GM12878 (cell line): ENCODE results near the gene CSHL1. TPM values are rescaled to one million over a fixed set of nuclear protein-coding genes. Genes with fewer than 3 reads are reported as not detected.

Source experiments
- polyA plus RNA-seq, 11 experiments: library from polyadenylated mRNA; depleted of rRNA in 4 of 11; unstranded in 6 of 11; stranded (reverse) in 5 of 11; fragments of >200 nt; fragmentation: Nextera tagmentation in 4 of 11; fragmentation: Illumina TruSeq in 1 of 11; extraction: Ambion mirVana in 4 of 11; extraction: Trizol in 1 of 11; gene quantifications; 1 replicate in 1 of 11; 2 replicates in 10 of 11; pipeline versions ENCODE4 v1.2.1 to v1.2.3, GENCODE V29; 2011 to 2016; ENCODE audit warnings: inconsistent platforms in 2 of 11, missing spikeins in 2 of 11, low read depth in 1 of 11
- small RNA-seq: library from RNA; depleted of rRNA; stranded (forward); fragments of <200 nt; gene quantifications from one replicate; pipeline ENCODE3, GENCODE V24; 2014
- total RNA-seq, 4 experiments: library from RNA; depleted of rRNA in 3 of 4; stranded (reverse); fragments of >200 nt in 3 of 4; fragmentation: Illumina TruSeq in 1 of 4; extraction: Trizol in 1 of 4; gene quantifications; 2 replicates each; pipeline versions ENCODE4 v1.2.1 to v1.2.3, GENCODE V29; 2013 to 2021

CSHL1 gene
- total and polyA plus RNA-seq, 10 of the 15 experiments (the other 5 are each of a cell fraction or from before 2014, with no cell fraction given): not detected

Small RNA genes within 50 kb of the gene (small RNA-seq; reads per million reads assigned to genes)
- gene AC040958.1 (not detected), gene AC127029.1 (not detected), gene GH1 (not detected)

Other genes starting within 250 kb of the CSHL1 start
Only the 7 nearest of the 16 such genes appear.
- gene SMARCD2, start 68.6 kb downstream of the CSHL1 start, total RNA-seq (2014; rRNA removed): 111 and 112 TPM in 2 replicates
- gene SMARCD2, start 68.6 kb downstream of the CSHL1 start, total RNA-seq (2014; rRNA removed; fragmentation: Illumina TruSeq; extraction: Trizol): 53.4 and 55.6 TPM in 2 replicates
- gene SMARCD2, start 68.6 kb downstream of the CSHL1 start, total RNA-seq (2021): 95.3 and 97.9 TPM in 2 replicates
- 33.4 and 78.4 TPM in 2 replicates for gene SMARCD2, start 68.6 kb downstream of the CSHL1 start, polyA plus RNA-seq (2011; rRNA removed)
- gene SMARCD2, start 68.6 kb downstream of the CSHL1 start, polyA plus RNA-seq (2014; fragmentation: Illumina TruSeq; extraction: Trizol): 56.1 and 71.5 TPM in 2 replicates
- gene SMARCD2, start 68.6 kb downstream of the CSHL1 start, polyA plus RNA-seq (2014; fragmentation: Nextera tagmentation; extraction: Ambion mirVana): 1 to 10 TPM; 2.4 to 5.6 TPM
- 72.7 and 80.6 TPM in 2 replicates for gene SMARCD2, start 68.6 kb downstream of the CSHL1 start, polyA plus RNA-seq (2014; rRNA removed)
- gene SMARCD2, start 68.6 kb downstream of the CSHL1 start, polyA plus RNA-seq (2016; fragmentation: Nextera tagmentation; extraction: Ambion mirVana): 10 to 100 TPM; 13.7 to 47.8 TPM
- not detected in 2 replicates for gene CSH2, start 37.6 kb downstream of the CSHL1 start, total RNA-seq (2014; rRNA removed)
- not detected in 2 replicates for gene CSH2, start 37.6 kb downstream of the CSHL1 start, total RNA-seq (2014; rRNA removed; fragmentation: Illumina TruSeq; extraction: Trizol)
- not detected in 2 replicates for gene CSH2, start 37.6 kb downstream of the CSHL1 start, total RNA-seq (2021)
- gene CSH2, start 37.6 kb downstream of the CSHL1 start, polyA plus RNA-seq (2011; rRNA removed): not detected in 2 replicates
- gene CSH2, start 37.6 kb downstream of the CSHL1 start, polyA plus RNA-seq (2014; fragmentation: Illumina TruSeq; extraction: Trizol): not detected in 2 replicates
- not detected for gene CSH2, start 37.6 kb downstream of the CSHL1 start, polyA plus RNA-seq (2014; fragmentation: Nextera tagmentation; extraction: Ambion mirVana)
- not detected in 2 replicates for gene CSH2, start 37.6 kb downstream of the CSHL1 start, polyA plus RNA-seq (2014; rRNA removed)
- not detected for gene CSH2, start 37.6 kb downstream of the CSHL1 start, polyA plus RNA-seq (2016; fragmentation: Nextera tagmentation; extraction: Ambion mirVana)
- gene GH2, start 29.3 kb downstream of the CSHL1 start, total RNA-seq (2014; rRNA removed): not detected in 2 replicates
- not detected in 2 replicates for gene GH2, start 29.3 kb downstream of the CSHL1 start, total RNA-seq (2014; rRNA removed; fragmentation: Illumina TruSeq; extraction: Trizol)
- gene GH2, start 29.3 kb downstream of the CSHL1 start, total RNA-seq (2021): not detected in 2 replicates
- gene GH2, start 29.3 kb downstream of the CSHL1 start, polyA plus RNA-seq (2011; rRNA removed): not detected in 2 replicates
- gene GH2, start 29.3 kb downstream of the CSHL1 start, polyA plus RNA-seq (2014; fragmentation: Illumina TruSeq; extraction: Trizol): not detected in 2 replicates
- gene GH2, start 29.3 kb downstream of the CSHL1 start, polyA plus RNA-seq (2014; fragmentation: Nextera tagmentation; extraction: Ambion mirVana): not detected
- not detected in 2 replicates for gene GH2, start 29.3 kb downstream of the CSHL1 start, polyA plus RNA-seq (2014; rRNA removed)
- not detected for gene GH2, start 29.3 kb downstream of the CSHL1 start, polyA plus RNA-seq (2016; fragmentation: Nextera tagmentation; extraction: Ambion mirVana)
- not detected in 2 replicates for gene CSH1, start 14.7 kb downstream of the CSHL1 start, total RNA-seq (2014; rRNA removed)
- gene CSH1, start 14.7 kb downstream of the CSHL1 start, total RNA-seq (2014; rRNA removed; fragmentation: Illumina TruSeq; extraction: Trizol): not detected in 2 replicates
- gene CSH1, start 14.7 kb downstream of the CSHL1 start, total RNA-seq (2021): not detected in 2 replicates
- gene CSH1, start 14.7 kb downstream of the CSHL1 start, polyA plus RNA-seq (2011; rRNA removed): not detected in 2 replicates
- not detected in 2 replicates for gene CSH1, start 14.7 kb downstream of the CSHL1 start, polyA plus RNA-seq (2014; fragmentation: Illumina TruSeq; extraction: Trizol)
- gene CSH1, start 14.7 kb downstream of the CSHL1 start, polyA plus RNA-seq (2014; fragmentation: Nextera tagmentation; extraction: Ambion mirVana): not detected
- gene CSH1, start 14.7 kb downstream of the CSHL1 start, polyA plus RNA-seq (2014; rRNA removed): not detected in 2 replicates
- gene CSH1, start 14.7 kb downstream of the CSHL1 start, polyA plus RNA-seq (2016; fragmentation: Nextera tagmentation; extraction: Ambion mirVana): not detected
- not detected in 2 replicates for gene GH1, start 7.6 kb upstream of the CSHL1 start, total RNA-seq (2014; rRNA removed)
- not detected in 2 replicates for gene GH1, start 7.6 kb upstream of the CSHL1 start, total RNA-seq (2014; rRNA removed; fragmentation: Illumina TruSeq; extraction: Trizol)
- not detected in 2 replicates for gene GH1, start 7.6 kb upstream of the CSHL1 start, total RNA-seq (2021)
- 0.27 and 0.42 TPM in 2 replicates for gene GH1, start 7.6 kb upstream of the CSHL1 start, polyA plus RNA-seq (2011; rRNA removed)
- gene GH1, start 7.6 kb upstream of the CSHL1 start, polyA plus RNA-seq (2014; fragmentation: Illumina TruSeq; extraction: Trizol): not detected in 2 replicates
- gene GH1, start 7.6 kb upstream of the CSHL1 start, polyA plus RNA-seq (2014; fragmentation: Nextera tagmentation; extraction: Ambion mirVana): under 1 TPM in 1 of 2 experiments, not detected in 1; 0.13 TPM
- gene GH1, start 7.6 kb upstream of the CSHL1 start, polyA plus RNA-seq (2014; rRNA removed): not detected in 2 replicates
- gene GH1, start 7.6 kb upstream of the CSHL1 start, polyA plus RNA-seq (2016; fragmentation: Nextera tagmentation; extraction: Ambion mirVana): not detected
- gene CD79B, start 21.1 kb upstream of the CSHL1 start, total RNA-seq (2014; rRNA removed): 95.9 and 99.0 TPM in 2 replicates
- gene CD79B, start 21.1 kb upstream of the CSHL1 start, total RNA-seq (2014; rRNA removed; fragmentation: Illumina TruSeq; extraction: Trizol): 59.0 and 63.4 TPM in 2 replicates
- gene CD79B, start 21.1 kb upstream of the CSHL1 start, total RNA-seq (2021): 102 and 113 TPM in 2 replicates
- gene CD79B, start 21.1 kb upstream of the CSHL1 start, polyA plus RNA-seq (2011; rRNA removed): 82.8 and 148 TPM in 2 replicates
- gene CD79B, start 21.1 kb upstream of the CSHL1 start, polyA plus RNA-seq (2014; fragmentation: Illumina TruSeq; extraction: Trizol): 52.1 and 60.2 TPM in 2 replicates
- 10 to 100 TPM; 17.5 to 48.8 TPM for gene CD79B, start 21.1 kb upstream of the CSHL1 start, polyA plus RNA-seq (2014; fragmentation: Nextera tagmentation; extraction: Ambion mirVana)
- gene CD79B, start 21.1 kb upstream of the CSHL1 start, polyA plus RNA-seq (2014; rRNA removed): 91.4 and 98.4 TPM in 2 replicates
- 10 to 100 TPM; 77.5 to 80.6 TPM for gene CD79B, start 21.1 kb upstream of the CSHL1 start, polyA plus RNA-seq (2016; fragmentation: Nextera tagmentation; extraction: Ambion mirVana)
- 0.05 and 0.06 TPM in 2 replicates for gene SCN4A, start 61.7 kb upstream of the CSHL1 start, total RNA-seq (2014; rRNA removed)
- gene SCN4A, start 61.7 kb upstream of the CSHL1 start, total RNA-seq (2014; rRNA removed; fragmentation: Illumina TruSeq; extraction: Trizol): under 0.01 and 0.14 TPM in 2 replicates
- 0.03 and 0.08 TPM in 2 replicates for gene SCN4A, start 61.7 kb upstream of the CSHL1 start, total RNA-seq (2021)
- 0.12 and 0.15 TPM in 2 replicates for gene SCN4A, start 61.7 kb upstream of the CSHL1 start, polyA plus RNA-seq (2011; rRNA removed)
- 0.06 and 0.11 TPM in 2 replicates for gene SCN4A, start 61.7 kb upstream of the CSHL1 start, polyA plus RNA-seq (2014; fragmentation: Illumina TruSeq; extraction: Trizol)
- not detected for gene SCN4A, start 61.7 kb upstream of the CSHL1 start, polyA plus RNA-seq (2014; fragmentation: Nextera tagmentation; extraction: Ambion mirVana)
- 0.05 and 0.08 TPM in 2 replicates for gene SCN4A, start 61.7 kb upstream of the CSHL1 start, polyA plus RNA-seq (2014; rRNA removed)
- gene SCN4A, start 61.7 kb upstream of the CSHL1 start, polyA plus RNA-seq (2016; fragmentation: Nextera tagmentation; extraction: Ambion mirVana): not detected